HG02870 (cell line): ENCODE results near the gene RFT1.
A peak's percentile ranks its signal among the peaks of the same experiment; 100 is the strongest.

ENCODE experiments used
- ATAC-seq: cut with Tn5 transposase; IDR thresholded peaks from one replicate; pipeline ENCODE4 v1.9.1; 2021; ENCODE audit warnings: mild to moderate bottlenecking, moderate library complexity; ENCODE audit not compliant: unreplicated experiment

Gene RFT1, protein sequence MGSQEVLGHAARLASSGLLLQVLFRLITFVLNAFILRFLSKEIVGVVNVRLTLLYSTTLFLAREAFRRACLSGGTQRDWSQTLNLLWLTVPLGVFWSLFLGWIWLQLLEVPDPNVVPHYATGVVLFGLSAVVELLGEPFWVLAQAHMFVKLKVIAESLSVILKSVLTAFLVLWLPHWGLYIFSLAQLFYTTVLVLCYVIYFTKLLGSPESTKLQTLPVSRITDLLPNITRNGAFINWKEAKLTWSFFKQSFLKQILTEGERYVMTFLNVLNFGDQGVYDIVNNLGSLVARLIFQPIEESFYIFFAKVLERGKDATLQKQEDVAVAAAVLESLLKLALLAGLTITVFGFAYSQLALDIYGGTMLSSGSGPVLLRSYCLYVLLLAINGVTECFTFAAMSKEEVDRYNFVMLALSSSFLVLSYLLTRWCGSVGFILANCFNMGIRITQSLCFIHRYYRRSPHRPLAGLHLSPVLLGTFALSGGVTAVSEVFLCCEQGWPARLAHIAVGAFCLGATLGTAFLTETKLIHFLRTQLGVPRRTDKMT

DNA sequence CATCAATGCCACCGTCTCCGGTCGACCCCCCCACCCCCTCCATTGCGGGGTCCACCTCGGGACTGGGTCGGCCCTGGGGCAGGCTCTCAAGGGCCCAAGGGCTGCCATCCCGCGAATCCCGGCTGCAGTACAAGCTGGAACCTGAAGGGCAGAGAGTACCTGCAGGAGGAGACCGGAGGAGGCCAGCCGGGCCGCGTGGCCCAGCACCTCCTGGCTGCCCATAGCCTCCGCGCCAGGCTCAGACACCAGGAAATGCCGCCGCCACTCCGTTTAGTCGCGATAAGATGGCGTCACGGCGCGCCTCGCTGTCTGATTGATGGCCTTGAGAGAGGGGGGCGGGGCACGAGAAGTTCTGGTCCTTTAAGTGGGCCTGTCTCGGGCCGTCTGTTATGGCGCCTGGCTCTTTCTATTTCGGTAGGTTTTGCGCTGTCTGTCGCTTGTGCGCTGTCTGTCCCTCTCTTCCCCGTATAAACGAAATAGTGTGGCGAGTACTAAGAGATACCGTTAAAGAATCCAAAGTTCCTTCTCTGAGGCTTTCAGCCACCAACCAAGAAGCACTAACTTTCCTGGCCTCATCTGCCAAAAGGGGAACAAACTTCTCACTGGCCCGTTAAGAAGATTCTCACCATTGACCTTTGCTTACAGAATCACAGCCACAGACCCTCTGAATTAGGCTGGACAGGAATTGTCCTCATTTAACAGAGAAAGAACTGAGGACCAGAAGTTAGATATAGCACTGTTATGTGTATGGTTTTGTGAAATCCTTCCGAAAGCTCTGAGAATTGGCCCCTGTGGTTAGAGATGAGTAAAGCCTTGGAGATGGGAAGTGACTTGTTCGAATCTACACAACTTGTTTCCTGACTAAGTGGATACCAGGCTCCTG is at the start of gene RFT1:
TSS of gene RFT1 (minus strand) at position 257 of the 883 bp plus-strand sequence. CDS start at position 222, 35 bp downstream.
- ATAC-seq: peak; percentile 86

DNA sequence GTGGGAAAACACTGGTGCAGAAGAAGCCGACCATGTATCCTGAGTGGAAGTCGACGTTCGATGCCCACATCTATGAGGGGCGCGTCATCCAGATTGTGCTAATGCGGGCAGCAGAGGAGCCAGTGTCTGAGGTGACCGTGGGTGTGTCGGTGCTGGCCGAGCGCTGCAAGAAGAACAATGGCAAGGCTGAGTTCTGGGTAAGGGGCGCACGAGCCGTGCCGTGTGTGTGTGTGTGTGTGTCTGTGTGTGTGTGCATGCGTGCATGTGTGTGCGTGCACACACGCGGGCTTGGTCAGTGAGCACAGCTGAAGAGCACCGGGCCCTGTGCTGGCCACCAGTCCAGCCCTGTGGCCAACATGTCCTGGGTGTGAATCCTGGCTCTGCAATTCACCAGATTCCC is 49.3 kb upstream of the RFT1 start:
- ATAC-seq: no peak

- ATAC-seq: no peak
Observed at GRCh38 chr3:53178246-53178645, 48.0 kb upstream of the RFT1 start.

DNA sequence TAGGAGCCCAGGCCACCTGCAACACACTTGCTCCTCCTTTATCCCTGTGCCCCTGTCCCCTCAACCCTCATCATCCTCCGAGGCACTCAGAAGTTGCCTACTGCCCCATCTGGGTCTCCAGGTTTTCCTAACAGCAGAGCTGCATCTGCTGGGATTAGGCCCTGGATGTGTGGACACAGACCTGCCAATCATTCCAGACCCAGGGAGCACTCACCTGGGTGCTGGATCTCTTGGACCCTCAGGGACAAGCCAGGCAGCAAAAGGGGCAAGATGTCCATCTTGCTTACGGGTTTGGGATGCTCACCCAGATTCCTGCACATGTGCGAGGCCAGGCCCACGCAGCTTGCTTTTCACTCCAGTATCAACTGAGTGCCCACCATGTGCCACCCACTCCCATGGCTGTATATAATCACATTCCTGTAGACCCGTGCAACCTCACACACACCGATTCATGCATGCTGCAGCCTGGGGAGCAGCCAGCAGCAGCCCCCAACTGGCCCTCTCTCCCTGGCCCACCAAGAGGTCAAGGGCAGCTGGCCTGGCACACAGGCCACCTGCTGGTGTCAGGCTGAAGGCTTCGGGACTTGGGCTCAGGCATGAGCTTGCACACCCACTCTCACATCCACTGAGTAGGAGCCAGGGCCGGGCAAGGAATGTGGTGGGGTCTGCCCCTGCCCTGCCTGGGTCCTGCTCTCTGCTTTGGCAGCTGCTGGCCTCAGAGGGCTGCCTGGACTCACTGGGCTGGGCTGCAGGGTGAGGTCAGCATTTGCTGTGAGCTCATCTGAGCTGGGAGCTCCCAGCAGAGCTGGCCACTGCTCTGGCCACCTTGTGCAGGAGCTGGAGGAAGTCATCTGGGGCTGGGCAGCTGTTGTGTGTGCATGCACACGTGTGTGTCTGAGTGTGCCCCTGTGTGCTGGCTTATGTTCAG is 45.6 kb upstream of the RFT1 start:
- ATAC-seq: no peak

GRCh38 chr3:53174346-53175250 is 44.4 kb upstream of the RFT1 start:
- peak; percentile 40 for ATAC-seq

GRCh38 chr3:53173107-53173506 is 42.9 kb upstream of the RFT1 start:
- ATAC-seq: no peak

DNA sequence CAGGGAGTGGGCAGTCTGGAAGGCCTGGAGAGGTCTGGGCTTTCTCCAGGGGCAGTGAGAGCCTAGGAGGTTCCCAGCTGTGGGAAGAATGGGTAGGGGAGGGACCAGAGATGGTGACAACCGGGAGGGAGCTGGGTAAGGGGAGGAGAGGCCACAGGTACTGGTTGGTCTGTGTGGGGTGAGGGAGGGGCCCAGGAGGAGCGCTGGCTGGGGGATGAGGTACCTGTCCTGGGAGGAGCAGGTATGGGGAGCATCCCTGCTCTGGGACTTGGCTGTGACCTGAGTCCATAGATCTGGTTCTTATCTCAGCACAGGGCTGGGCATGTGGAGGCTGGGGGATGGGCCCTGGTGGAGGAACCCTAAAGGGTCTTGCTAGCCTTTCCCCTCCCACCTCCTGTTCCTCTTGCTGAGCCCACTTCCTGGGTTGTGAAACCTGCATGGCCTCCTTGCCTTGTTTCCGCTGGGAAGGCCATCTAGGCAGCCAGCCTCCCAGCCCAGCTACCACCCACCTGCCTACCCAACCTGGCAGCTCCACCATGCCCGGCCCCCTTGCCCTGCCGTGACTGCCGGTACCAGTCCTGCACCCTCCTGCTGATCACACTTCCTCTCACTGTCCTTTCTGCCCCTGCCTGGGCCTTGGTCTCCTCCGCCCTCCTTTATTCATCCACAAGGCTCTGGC is 41.7 kb upstream of the RFT1 start:
- no peak for ATAC-seq

DNA sequence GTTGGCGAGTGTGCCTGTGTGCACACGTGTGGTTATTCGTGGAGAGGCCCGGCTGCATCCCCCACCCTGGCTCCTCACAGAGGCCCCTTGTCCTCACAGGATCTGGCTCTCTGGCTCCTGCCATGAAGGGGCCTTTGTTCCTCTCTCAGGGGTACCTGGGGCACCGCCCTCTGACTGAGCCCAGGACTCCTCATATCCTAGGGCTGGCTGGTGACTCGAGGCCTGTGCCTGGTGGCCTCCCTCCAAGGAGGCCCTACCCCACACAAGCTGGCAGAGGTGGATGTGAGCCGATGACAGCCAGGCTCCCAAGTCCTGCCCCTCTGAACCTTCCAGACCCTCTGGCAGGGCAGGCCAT is 40.8 kb upstream of the RFT1 start:
- ATAC-seq: no peak

- ATAC-seq: no peak
Observed at GRCh38 chr3:53170325-53171063, 40.3 kb upstream of the RFT1 start.

GRCh38 chr3:53169832-53170324 is 39.6 kb upstream of the RFT1 start:
- no peak for ATAC-seq

GRCh38 chr3:53169045-53169831 is 39.0 kb upstream of the RFT1 start:
- ATAC-seq: no peak

GRCh38 chr3:53168175-53168923 is 38.1 kb upstream of the RFT1 start:
- ATAC-seq: no peak

DNA sequence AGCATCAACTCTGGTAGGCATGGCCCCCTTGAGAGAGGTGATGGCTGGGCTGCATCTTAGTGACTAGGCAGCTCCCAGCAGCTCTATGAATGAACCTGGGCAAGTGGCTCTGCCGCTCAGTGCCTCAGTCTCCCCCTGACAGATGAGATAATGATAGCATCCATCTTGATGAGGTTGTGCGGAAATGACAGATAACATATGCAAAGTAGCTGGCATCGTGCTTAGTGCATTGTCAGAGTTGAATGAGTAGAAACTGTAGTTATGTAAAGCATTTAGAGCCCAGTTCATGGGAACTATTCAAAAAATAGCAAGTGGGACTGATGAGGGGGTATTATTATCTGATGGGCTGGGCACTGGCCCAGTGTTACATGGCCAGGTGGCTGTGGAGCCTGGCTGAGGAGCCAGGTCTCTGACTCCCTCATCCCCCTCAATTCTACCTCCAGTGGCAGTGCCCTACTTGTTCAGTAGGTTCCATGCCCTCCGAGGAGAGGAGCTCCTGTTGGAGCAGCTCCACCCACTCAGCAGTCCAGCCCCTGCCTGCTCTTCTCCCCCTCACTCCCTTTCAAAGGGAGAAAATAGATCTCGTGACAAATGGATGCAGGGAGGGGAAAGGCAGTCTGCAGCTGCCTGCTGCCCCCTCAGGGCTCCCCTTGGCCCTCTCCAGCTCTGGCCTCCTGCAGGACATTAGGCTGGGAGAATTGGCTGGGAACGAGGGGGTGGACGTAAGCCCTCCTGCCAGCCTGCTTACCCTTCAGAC is 37.4 kb upstream of the RFT1 start:
- ATAC-seq: no peak

DNA sequence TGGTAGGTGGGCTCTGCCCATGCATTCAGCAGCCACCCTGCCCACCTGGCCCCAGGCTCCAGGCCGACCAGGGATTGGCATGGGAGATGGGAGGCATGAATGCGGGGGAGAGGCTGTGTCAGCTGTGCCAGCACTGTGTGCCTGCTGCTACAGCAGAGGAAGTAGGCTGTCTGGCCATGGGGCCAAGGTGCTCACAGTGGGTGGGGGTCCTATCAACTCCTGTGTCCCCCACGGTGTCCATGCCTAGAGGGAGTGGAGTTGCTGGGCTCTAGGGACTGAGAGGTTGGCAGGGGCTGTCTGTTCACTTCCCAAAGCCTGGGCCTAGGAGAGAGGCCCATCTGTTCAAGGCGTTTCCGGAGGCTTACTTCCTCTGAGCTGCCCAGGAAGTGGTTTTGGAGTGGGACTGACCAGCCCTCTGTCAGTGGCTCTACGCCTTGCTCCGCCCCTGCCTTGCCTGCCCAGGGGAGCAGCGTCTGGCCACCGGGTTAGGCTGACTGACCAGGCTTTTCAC is 36.6 kb upstream of the RFT1 start:
- ATAC-seq: no peak

DNA sequence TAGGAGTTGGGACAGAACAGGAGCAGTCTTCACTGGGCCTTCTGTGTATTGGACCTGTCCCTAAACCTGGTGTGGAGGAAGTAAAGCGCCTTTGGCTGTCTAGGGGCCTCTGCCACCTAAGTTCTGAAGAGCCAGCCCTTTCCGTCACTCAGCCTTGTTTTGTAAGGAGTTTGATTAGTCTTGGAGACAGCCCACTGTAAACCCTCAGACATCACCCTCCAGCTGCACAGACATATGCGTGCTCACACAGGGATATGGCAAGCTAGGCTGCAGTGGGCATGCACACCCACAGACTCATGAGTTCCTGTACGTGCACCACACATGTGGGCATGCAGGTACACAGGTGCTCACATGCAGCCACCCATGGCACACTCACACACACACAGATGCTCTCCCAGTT is 36.0 kb upstream of the RFT1 start:
- no peak for ATAC-seq

GRCh38 chr3:53164911-53165310 is 34.7 kb upstream of the RFT1 start:
- ATAC-seq: no peak
